GM19468 (cell line): ENCODE results near the gene PARVG.

Experiments used
- ATAC-seq: cut with Tn5 transposase; IDR thresholded peaks from one replicate; pipeline ENCODE4 v1.9.1; 2021; ENCODE audit warnings: mild to moderate bottlenecking, moderate library complexity, moderate number of reproducible peaks; ENCODE audit not compliant: unreplicated experiment; ENCODE audit errors: extremely low read depth

PARVG gene, protein sequence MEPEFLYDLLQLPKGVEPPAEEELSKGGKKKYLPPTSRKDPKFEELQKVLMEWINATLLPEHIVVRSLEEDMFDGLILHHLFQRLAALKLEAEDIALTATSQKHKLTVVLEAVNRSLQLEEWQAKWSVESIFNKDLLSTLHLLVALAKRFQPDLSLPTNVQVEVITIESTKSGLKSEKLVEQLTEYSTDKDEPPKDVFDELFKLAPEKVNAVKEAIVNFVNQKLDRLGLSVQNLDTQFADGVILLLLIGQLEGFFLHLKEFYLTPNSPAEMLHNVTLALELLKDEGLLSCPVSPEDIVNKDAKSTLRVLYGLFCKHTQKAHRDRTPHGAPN

GRCh38 chr22:44180706-44181032 is at the start of gene PARVG:
Gene PARVG, plus strand, starts transcription at chr22:44180925. Its CDS starts 2,405 bp downstream, at chr22:44183330.
- ATAC-seq, result no peak

GRCh38 chr22:44131412-44131811 is 49.3 kb upstream of the PARVG start:
- ATAC-seq, result no peak

- ATAC-seq, result no peak
These were observed 48.6 kb upstream of the PARVG start for GRCh38 chr22:44131989-44132685.

DNA sequence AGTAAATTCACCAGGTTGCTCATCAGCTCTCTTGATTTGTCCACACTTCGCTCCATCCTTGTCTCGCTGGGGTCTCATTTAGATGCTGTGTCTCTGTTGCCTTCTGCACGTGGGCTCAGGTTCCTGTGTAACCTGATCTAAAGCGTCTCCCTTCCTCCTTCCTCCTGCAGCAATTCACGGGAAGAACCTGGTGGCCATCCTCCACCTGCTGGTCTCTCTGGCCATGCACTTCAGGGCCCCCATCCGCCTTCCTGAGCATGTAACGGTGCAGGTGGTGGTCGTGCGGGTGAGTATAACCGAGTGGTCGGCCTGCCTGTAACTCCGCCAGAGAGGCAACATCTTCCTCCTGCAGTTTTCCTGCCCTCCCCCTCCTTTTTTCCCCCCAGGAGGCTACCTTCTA is 48.0 kb upstream of the PARVG start:
- no peak for ATAC-seq

DNA sequence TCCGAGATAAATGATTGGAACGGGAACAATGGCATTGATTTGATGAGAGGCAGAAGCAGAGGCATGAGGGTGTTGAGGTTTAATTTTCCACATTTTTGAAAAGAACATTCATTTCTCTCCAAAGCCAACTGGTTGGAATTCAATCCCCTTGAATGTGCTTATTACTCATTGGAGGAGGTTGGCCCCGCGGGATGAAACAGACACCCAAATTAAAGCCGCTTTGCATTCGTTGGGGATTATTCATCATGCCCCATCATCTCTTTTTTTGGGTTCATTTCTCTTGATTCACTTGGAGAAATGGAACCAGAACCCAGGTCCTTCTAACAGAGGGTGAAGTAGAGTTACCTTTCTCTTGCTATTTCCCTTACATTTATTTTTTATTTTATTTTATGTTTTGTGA is 47.6 kb upstream of the PARVG start:
- ATAC-seq, result no peak

GRCh38 chr22:44133901-44134571 is 46.7 kb upstream of the PARVG start:
- no peak for ATAC-seq

DNA sequence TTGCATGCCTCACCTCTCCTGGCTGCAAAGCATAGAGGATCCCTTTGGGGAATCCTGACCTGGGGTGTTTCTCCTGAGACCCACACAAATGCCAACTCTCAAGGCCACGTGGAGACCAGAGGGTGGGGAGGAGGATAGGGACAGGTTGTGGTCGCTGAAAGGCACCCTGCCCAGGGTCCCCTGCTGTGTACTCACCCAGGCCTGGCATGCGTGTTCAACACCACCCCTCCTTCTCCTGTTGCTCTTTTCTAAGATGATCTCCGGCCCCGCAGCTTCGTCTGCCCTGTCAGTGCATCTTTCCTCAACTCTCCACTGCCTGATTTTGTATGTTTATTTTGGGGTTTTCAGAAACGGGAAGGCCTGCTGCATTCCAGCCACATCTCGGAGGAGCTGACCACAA is 44.6 kb upstream of the PARVG start:
- no peak for ATAC-seq

DNA sequence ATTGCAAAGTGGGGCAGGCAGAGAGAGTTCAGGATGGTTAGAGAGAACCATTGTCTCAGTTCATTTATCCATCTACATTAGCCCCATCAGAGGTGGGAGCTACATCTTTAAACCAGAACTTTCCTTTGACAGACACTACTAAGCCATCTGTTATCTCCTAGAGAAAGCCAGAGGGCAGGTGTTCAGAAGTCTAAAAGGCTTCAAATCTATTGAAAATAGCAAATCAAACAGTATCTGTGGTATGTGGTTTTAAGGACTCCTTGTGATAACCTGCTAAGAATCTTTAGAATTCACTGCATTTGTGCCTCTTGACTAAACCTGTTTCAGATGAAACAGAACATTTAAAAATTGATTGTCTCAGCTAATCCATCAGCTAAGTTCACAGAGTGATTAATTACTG is 43.9 kb upstream of the PARVG start:
- ATAC-seq, result no peak

- ATAC-seq, result no peak
These were observed 43.3 kb upstream of the PARVG start for GRCh38 chr22:44137415-44137814.

- no peak for ATAC-seq
These were observed 41.0 kb upstream of the PARVG start for GRCh38 chr22:44139773-44140172.

DNA sequence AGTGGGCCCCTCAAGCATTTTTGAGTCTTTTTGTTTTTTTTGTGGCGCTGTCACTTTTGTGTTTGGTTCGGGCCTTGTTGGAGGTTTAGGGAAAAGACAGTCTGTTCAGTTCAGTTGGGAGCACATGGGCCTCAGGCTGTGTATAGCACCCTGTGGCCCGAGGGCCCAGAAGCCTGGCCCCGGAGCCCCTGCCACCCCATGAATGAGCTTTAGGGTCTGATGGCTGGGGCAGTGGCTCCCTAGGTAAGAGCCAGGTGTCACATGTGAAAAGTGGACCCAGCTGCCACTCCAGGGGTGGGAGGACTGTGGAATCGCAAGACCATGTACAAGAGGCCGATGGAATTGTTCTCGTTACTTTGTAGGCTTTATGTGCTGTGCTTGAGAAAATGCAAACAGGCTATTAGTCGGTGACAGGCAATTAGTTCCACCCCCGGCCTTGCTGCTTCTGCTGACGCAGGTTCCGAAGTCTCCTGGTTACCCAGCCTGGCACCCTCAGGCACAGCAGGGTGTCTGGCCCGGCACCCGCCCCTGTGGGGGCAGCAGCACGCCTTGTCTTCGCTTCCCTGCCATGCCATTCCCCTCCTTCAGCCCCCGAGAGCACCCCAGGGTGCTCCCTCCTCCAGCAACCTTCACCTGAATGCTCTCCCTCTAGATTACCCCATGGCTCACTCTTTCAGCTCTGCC is 38.2 kb upstream of the PARVG start:
- ATAC-seq, result no peak

GRCh38 chr22:44143105-44143474 is 37.6 kb upstream of the PARVG start:
- no peak for ATAC-seq

DNA sequence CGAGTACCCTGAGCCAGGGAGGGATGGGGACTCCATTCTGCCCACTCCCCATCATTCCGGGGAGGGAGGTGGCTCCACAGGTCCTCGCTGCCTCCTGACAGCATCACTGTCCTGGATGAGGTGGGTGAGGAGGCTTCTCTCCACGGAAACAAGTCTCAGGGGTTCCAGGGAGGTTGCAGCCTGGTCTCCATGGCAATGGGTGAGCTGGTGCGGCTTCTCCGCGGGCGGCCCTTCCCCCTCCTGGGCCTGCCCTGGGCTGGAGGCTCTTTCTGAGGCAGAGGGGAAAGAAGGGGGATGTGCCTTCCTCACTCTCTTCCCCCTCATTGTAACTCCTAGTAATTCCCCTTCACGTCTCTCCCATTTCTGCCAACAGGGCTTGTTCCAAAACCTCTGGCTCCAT is 37.1 kb upstream of the PARVG start:
- ATAC-seq, result no peak

GRCh38 chr22:44144046-44144569 is 36.6 kb upstream of the PARVG start:
- ATAC-seq, result no peak

GRCh38 chr22:44145544-44145943 is 35.2 kb upstream of the PARVG start:
- no peak for ATAC-seq

DNA sequence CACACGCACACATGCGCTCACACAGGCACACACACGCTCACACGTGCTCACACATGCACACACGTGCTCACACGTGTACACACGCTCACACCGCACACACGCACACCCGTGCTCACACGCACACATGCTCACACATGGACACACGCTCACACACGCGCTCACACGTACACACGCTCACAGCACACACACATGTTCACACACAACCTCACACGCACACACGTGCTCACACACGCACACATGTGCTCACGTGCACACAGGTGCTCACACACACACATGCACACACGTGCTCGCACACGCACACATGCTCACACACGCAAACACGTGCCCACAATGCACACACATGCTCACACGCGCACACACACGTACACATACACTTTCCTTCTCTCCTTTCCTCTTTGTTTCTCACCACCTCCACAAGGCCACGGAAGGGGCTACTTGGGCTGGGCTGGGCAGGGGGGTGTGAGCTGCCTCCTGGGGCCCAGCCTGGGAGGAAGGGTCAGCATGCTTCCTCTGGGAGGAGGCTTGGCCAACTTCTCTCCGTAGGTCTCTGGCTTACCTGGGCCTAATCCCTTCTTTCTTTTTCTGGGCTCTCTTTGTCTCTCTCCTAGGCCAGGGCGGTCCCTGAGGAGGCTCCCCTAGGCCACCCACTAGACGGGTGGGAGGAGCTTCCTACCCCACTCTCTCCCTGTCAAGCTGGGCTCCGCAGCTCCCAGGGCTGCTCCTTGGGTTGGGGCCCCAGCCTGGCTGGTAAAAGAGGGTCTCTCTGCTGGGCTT is 34.5 kb upstream of the PARVG start:
- ATAC-seq, result no peak

DNA sequence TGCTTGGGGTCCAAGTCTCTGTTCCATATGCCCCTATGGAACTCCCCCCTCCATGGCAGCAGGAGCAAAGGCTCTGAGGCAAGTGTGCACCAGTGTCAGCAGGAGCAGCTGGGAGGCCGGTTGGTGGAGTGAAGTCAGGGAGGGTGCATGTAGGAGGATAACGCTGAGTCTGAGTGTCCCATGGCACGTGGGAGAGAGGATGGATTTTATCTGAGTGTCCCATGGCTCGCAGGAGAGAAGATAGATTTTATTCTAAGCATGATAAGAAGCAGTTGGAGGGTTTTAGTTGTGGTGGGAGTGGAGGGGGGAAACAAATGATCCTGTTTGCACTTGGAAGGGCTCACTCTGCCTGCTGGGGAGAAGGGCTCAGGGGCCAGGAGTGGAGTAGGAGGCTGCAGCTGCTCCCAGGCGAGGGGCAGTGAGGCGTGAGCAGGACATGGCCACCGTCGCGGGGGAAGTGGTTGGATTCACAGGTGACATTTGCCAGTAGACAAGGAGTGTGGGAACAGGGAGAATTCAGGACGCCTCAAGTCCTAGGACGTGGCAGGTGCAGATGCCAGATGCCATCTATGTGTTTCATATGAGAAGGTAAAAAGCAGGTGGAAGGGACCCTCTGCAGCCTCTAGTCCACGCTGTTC is 33.6 kb upstream of the PARVG start:
- ATAC-seq, result no peak

- ATAC-seq, result no peak
These were observed 32.7 kb upstream of the PARVG start for GRCh38 chr22:44147821-44148574.

DNA sequence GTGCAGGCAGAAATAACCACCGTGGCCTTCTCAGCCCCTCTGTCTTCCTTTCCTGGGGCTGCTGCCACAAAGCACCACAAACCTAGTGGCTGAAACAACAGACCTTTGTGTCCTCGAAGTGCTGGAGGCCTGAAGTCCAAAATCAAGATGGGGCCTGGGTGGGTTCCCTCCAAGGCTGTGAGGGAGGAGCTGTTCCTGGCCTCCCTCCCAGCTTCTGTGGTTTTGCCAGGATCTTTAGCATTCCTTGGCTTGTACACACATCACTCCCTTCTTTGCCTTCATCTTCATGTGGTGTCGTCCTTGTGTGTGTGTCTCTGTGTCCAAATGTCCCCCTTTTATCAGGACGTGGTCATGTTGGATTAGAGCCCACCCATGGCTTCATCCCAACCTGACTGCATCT is 29.0 kb upstream of the PARVG start:
- no peak for ATAC-seq
